Measurements from ENCODE around the gene LPIN1. TPM values are rescaled to one million over a fixed set of nuclear protein-coding genes. Genes with fewer than 3 reads are reported as not detected.

LPIN1 gene
- total and polyA plus RNA-seq, 2 of the 13 experiments (the other 11 are each of a cell fraction or from before 2014, with no cell fraction given): 9.7 to 19.4 TPM

DNA sequence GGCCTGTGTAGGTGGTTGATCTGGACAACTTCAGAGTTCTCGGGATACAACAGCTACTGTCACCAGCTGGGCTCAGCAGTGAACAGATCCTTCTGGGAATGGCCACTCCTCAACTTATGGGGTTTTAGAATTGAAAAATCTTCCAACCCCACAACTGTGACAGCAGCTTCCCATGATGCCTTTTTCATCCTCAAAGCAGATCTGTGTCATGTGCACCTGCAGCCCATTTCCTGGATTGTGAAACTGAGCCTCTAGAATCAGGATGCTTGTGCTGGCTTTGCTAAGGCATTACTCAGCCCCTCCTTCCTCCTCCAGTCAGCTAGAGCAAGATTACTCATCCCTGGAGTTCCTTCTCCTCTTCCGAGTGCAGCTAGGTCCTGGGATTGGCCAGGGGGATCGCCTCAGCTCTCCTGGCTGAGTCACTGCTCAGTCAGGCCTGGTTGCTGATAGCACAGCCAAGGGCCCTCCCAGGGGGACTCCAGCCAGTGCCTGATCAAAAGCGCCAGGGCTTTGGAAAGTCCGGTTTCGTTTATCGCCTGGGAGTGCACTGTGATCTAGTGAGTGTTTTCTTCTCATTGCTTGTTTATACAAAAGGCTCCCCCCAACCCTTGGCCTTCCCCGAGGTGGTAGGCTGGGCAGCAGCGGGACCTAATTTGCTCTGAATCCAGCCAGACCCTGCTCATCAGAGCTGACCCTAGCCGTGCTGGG is 2.4 kb upstream of the LPIN1 start (continued):
- TF ChIP-seq TEAD2 (CRISPR knock-in tag; IDR thresholded peaks at IDR 0.05): no peak
- peak; percentile 62 for TF ChIP-seq HOXA3 (CRISPR knock-in tag; IDR thresholded peaks at IDR 0.05)
- no peak for TF ChIP-seq ZNF589 (CRISPR knock-in tag; conservative IDR thresholded peaks at IDR 0.05)
- TF ChIP-seq GATA4 (IDR thresholded peaks at IDR 0.05; ENCODE audit: borderline replicate concordance, low read depth): no peak
- peak; percentile 55; the same call in 1 of the 2 replicates for TF ChIP-seq ZNF564 (CRISPR knock-in tag; IDR thresholded peaks at IDR 0.05)
- TF ChIP-seq, protein P1, sequence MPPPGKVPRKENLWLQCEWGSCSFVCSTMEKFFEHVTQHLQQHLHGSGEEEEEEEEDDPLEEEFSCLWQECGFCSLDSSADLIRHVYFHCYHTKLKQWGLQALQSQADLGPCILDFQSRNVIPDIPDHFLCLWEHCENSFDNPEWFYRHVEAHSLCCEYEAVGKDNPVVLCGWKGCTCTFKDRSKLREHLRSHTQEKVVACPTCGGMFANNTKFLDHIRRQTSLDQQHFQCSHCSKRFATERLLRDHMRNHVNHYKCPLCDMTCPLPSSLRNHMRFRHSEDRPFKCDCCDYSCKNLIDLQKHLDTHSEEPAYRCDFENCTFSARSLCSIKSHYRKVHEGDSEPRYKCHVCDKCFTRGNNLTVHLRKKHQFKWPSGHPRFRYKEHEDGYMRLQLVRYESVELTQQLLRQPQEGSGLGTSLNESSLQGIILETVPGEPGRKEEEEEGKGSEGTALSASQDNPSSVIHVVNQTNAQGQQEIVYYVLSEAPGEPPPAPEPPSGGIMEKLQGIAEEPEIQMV (CRISPR knock-in tag; IDR thresholded peaks at IDR 0.05; ENCODE audit: low read depth): no peak
- TF ChIP-seq, protein P2, sequence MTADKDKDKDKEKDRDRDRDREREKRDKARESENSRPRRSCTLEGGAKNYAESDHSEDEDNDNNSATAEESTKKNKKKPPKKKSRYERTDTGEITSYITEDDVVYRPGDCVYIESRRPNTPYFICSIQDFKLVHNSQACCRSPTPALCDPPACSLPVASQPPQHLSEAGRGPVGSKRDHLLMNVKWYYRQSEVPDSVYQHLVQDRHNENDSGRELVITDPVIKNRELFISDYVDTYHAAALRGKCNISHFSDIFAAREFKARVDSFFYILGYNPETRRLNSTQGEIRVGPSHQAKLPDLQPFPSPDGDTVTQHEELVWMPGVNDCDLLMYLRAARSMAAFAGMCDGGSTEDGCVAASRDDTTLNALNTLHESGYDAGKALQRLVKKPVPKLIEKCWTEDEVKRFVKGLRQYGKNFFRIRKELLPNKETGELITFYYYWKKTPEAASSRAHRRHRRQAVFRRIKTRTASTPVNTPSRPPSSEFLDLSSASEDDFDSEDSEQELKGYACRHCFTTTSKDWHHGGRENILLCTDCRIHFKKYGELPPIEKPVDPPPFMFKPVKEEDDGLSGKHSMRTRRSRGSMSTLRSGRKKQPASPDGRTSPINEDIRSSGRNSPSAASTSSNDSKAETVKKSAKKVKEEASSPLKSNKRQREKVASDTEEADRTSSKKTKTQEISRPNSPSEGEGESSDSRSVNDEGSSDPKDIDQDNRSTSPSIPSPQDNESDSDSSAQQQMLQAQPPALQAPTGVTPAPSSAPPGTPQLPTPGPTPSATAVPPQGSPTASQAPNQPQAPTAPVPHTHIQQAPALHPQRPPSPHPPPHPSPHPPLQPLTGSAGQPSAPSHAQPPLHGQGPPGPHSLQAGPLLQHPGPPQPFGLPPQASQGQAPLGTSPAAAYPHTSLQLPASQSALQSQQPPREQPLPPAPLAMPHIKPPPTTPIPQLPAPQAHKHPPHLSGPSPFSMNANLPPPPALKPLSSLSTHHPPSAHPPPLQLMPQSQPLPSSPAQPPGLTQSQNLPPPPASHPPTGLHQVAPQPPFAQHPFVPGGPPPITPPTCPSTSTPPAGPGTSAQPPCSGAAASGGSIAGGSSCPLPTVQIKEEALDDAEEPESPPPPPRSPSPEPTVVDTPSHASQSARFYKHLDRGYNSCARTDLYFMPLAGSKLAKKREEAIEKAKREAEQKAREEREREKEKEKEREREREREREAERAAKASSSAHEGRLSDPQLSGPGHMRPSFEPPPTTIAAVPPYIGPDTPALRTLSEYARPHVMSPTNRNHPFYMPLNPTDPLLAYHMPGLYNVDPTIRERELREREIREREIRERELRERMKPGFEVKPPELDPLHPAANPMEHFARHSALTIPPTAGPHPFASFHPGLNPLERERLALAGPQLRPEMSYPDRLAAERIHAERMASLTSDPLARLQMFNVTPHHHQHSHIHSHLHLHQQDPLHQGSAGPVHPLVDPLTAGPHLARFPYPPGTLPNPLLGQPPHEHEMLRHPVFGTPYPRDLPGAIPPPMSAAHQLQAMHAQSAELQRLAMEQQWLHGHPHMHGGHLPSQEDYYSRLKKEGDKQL (CRISPR knock-in tag; IDR thresholded peaks at IDR 0.05; ENCODE audit: low read depth): peak; percentile 77; the same call in 1 of the 2 replicates
- peak; percentile 43; the same call in 1 of the 2 replicates for TF ChIP-seq ZNF136 (CRISPR knock-in tag; IDR thresholded peaks at IDR 0.05; ENCODE audit: low read depth)
- TF ChIP-seq FOSL2 (CRISPR knock-in tag; IDR thresholded peaks at IDR 0.05): peak; percentile 98
- TF ChIP-seq, protein P3, sequence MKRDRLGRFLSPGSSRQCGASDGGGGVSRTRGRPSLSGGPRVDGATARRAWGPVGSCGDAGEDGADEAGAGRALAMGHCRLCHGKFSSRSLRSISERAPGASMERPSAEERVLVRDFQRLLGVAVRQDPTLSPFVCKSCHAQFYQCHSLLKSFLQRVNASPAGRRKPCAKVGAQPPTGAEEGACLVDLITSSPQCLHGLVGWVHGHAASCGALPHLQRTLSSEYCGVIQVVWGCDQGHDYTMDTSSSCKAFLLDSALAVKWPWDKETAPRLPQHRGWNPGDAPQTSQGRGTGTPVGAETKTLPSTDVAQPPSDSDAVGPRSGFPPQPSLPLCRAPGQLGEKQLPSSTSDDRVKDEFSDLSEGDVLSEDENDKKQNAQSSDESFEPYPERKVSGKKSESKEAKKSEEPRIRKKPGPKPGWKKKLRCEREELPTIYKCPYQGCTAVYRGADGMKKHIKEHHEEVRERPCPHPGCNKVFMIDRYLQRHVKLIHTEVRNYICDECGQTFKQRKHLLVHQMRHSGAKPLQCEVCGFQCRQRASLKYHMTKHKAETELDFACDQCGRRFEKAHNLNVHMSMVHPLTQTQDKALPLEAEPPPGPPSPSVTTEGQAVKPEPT (CRISPR knock-in tag; IDR thresholded peaks at IDR 0.05; ENCODE audit: low read depth): no peak
- TF ChIP-seq, protein P4, sequence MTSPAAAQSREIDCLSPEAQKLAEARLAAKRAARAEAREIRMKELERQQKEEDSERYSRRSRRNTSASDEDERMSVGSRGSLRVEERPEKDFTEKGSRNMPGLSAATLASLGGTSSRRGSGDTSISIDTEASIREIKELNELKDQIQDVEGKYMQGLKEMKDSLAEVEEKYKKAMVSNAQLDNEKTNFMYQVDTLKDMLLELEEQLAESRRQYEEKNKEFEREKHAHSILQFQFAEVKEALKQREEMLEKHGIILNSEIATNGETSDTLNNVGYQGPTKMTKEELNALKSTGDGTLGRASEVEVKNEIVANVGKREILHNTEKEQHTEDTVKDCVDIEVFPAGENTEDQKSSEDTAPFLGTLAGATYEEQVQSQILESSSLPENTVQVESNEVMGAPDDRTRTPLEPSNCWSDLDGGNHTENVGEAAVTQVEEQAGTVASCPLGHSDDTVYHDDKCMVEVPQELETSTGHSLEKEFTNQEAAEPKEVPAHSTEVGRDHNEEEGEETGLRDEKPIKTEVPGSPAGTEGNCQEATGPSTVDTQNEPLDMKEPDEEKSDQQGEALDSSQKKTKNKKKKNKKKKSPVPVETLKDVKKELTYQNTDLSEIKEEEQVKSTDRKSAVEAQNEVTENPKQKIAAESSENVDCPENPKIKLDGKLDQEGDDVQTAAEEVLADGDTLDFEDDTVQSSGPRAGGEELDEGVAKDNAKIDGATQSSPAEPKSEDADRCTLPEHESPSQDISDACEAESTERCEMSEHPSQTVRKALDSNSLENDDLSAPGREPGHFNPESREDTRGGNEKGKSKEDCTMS (CRISPR knock-in tag; conservative IDR thresholded peaks at IDR 0.05): no peak
- no peak for TF ChIP-seq KAT2B (IDR thresholded peaks at IDR 0.05; ENCODE audit: borderline replicate concordance, low read depth, low read length)
- TF ChIP-seq SNRNP70 (IDR thresholded peaks at IDR 0.05; ENCODE audit: low read depth, low read length): no peak
- peak; percentile 83 for TF ChIP-seq SP5 (CRISPR knock-in tag; IDR thresholded peaks at IDR 0.05; ENCODE audit: borderline replicate concordance, low read depth)
- no peak for TF ChIP-seq ISX (CRISPR knock-in tag; conservative IDR thresholded peaks at IDR 0.05)
- TF ChIP-seq ZNF234 (CRISPR knock-in tag; conservative IDR thresholded peaks at IDR 0.05): no peak
